Fibroblast of villous mesenchyme (primary cell): Measurements from ENCODE around the gene GMIP. TPM values are rescaled to one million over a fixed set of nuclear protein-coding genes. Genes with fewer than 3 reads are reported as not detected.
A peak's percentile ranks its signal among the peaks of the same experiment; 100 is the strongest.
"Not testable (repeated sequence)": the region's sequence is repeated elsewhere in the genome, so short reads cannot be mapped to it uniquely, and the experiment has no call there.

Experiments used
- DNase-seq: peaks from one replicate; pipeline ENCODE4 v3.0.0-alpha.2; 2010; ENCODE audit warnings: low read depth
- H3K4me3 ChIP-seq: 2 replicates; pipeline ENCODE4 v1.5.1; 2011; ENCODE audit warnings: low read depth, mild to moderate bottlenecking, low read length
- CTCF ChIP-seq: IDR thresholded peaks from 2 replicates; pipeline ENCODE4 v1.5.1; 2012; ENCODE audit warnings: low read depth, mild to moderate bottlenecking, low read length; ENCODE audit not compliant: insufficient read depth
- total RNA-seq: library from RNA; depleted of rRNA; stranded (reverse); fragments of >200 nt; gene quantifications from 2 replicates; pipeline ENCODE4 v1.2.3, GENCODE V29; 2012

The GMIP gene
- 5.6 and 6.8 TPM in 2 replicates for total RNA-seq

- DNase-seq, result peak; percentile 39
- H3K4me3 ChIP-seq, result peak within 1 kb of the TSS; percentile 82
- peak; percentile 82 for TF ChIP-seq CTCF
Measured at GRCh38 chr19:19643158-19644053, at the start of gene GMIP. Gene GMIP, minus strand, starts transcription at chr19:19643657. Its CDS starts 128 bp downstream, at chr19:19643529.

GRCh38 chr19:19691683-19692082 lies 48.2 kb upstream of the GMIP start:
- DNase-seq, result no peak
- no peak overlapping the region for H3K4me3 ChIP-seq
- TF ChIP-seq CTCF, result no peak

DNA sequence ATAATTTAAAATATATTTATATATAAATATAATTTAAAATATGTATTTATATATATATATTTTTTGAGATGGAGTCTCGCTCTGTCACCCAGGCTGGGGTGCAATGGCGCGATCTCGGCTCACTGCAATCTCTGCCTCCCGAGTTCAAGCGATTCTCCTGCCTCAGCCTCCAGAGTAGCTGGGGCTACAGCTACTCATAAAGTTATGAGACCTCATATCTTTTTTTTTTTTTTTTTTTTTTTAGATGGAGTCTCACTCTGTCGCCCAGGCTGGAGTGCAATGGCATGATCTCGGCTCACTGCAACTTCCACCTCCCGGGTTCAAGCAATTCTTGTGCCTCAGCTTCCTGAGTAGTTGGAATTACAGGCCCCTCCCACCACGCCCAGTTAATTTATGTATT lies 45.6 kb upstream of the GMIP start:
- not testable (repeated sequence) for DNase-seq, H3K4me3 ChIP-seq

DNA sequence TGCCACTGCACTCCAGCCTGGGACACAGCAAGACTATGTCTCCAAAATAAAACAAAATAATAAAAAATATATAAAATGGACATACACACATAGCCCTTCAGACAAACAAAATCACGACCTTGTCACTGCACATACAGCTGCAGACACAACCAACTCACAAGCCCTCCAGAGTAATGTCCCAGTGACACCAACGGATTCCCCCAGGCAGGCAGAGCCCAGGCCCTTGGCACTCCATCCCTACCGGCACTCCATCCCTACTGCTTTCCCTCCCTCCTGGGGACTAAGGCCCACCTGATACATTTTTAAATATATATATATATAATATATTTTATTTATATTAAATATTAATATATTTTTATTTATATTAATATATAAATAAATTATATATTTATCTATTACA lies 43.6 kb upstream of the GMIP start:
- no peak for TF ChIP-seq CTCF
- H3K4me3 ChIP-seq, result no peak overlapping the region
- DNase-seq, result no peak

GRCh38 chr19:19686580-19686979 lies 43.1 kb upstream of the GMIP start:
- TF ChIP-seq CTCF, result no peak
- H3K4me3 ChIP-seq, result no peak overlapping the region
- DNase-seq, result no peak

- H3K4me3 ChIP-seq, DNase-seq: not testable (repeated sequence)
Measured at GRCh38 chr19:19686119-19686518, 42.7 kb upstream of the GMIP start.

DNA sequence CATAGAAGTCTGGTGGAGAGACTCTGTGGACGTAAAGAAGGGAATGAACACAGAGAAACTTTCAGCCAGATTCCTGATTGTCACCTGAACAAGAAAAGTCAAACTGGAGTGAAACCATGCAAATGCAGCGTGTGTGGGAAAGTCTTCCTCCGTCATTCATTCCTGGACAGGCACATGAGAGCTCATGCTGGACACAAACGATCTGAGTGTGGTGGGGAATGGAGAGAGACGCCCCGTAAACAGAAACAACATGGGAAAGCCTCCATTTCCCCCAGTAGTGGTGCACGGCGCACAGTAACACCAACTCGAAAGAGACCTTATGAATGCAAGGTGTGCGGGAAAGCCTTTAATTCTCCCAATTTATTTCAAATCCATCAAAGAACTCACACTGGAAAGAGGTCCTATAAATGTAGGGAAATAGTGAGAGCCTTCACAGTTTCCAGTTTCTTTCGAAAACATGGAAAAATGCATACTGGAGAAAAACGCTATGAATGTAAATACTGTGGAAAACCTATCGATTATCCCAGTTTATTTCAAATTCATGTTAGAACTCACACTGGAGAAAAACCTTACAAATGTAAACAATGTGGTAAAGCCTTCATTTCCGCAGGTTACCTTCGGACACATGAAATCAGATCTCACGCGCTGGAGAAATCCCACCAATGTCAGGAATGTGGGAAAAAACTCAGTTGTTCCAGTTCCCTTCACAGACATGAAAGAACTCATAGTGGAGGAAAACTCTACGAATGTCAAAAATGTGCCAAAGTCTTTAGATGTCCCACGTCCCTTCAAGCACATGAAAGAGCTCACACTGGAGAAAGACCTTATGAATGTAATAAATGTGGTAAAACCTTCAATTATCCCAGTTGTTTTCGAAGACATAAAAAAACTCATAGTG lies 36.0 kb upstream of the GMIP start:
- no peak for DNase-seq
- H3K4me3 ChIP-seq, result no peak overlapping the region
- TF ChIP-seq CTCF, result no peak
